ENCODE measurements around the gene GSTO2. TPM values are rescaled to one million over a fixed set of nuclear protein-coding genes. Genes with fewer than 3 reads are reported as not detected.
"Not testable (repeated sequence)": the region's sequence is repeated elsewhere in the genome, so short reads cannot be mapped to it uniquely, and the experiment has no call there.

The GSTO2 gene
- total and polyA plus RNA-seq, 2 donors (not counting 1 experiment from before 2014, with no cell fraction given), result 2.9 to 3.1 TPM

GRCh38 chr10:104247513-104248146 lies 21.4 kb upstream of the GSTO2 start:
- Histone ChIP-seq H2AFZ (ENCODE audit: low read length) (no peak overlapping the region), H3K36me3 (ENCODE audit: control insufficient read depth, insufficient read depth, low read length) (no peaks in the 10 kb centered on the region)

GRCh38 chr10:104248931-104249330 lies 20.1 kb upstream of the GSTO2 start:
- H3K9me3 ChIP-seq (ENCODE audit: control insufficient read depth, insufficient read depth, low read depth, low read length); H3K4me1 ChIP-seq (ENCODE audit: control insufficient read depth, extremely low read depth, insufficient read depth, low read length); DNase-seq (ENCODE audit: low read depth in 2 of 2); H3K4me3 ChIP-seq (replicated peaks in 1 of 4; ENCODE audit: control extremely low read depth in 1 of 4, insufficient read depth in 1 of 4, low read depth in 3 of 4, low read length in 4 of 4); H3K27me3 ChIP-seq (ENCODE audit: control insufficient read depth, insufficient read depth, low read length); H3K36me3 ChIP-seq (ENCODE audit: control insufficient read depth, insufficient read depth, low read length); H3K79me2 ChIP-seq (ENCODE audit: control insufficient read depth, insufficient read depth, low read length); H2AFZ ChIP-seq (ENCODE audit: low read length); H3K27ac ChIP-seq (ENCODE audit: insufficient read depth, low read length); H3K9ac ChIP-seq (ENCODE audit: insufficient read depth, low read length); H3K4me2 ChIP-seq (ENCODE audit: extremely low read depth, insufficient read depth, low read length); H4K20me1 ChIP-seq (ENCODE audit: control insufficient read depth, extremely low read depth, insufficient read depth, low read length): not testable (repeated sequence)

More at GRCh38 chr10:104247513-104248146, 21.4 kb upstream of the GSTO2 start:
- peak in 1 of 2 donors; percentile 4 for DNase-seq (ENCODE audit: low read depth in 2 of 2)
- no peaks in the 10 kb centered on the region for H3K27me3 ChIP-seq (ENCODE audit: control insufficient read depth, insufficient read depth, low read length)
- no peak overlapping the region for H3K27ac ChIP-seq (ENCODE audit: insufficient read depth, low read length)
- no peak overlapping the region for H3K4me3 ChIP-seq (replicated peaks in 1 of 4; ENCODE audit: control extremely low read depth in 1 of 4, insufficient read depth in 1 of 4, low read depth in 3 of 4, low read length in 4 of 4)
- TF ChIP-seq CTCF (conservative IDR thresholded peaks at IDR 0.05 in 1 of 2, IDR thresholded peaks at IDR 0.05 in 1 of 2; ENCODE audit: low read depth in 1 of 2, low read length in 2 of 2) (no peak), EZH2 (IDR thresholded peaks at IDR 0.05; ENCODE audit: low read length, missing control alignments) (no peak)
- no peaks in the 10 kb centered on the region for H3K79me2 ChIP-seq (ENCODE audit: control insufficient read depth, insufficient read depth, low read length)
- H4K20me1 ChIP-seq (ENCODE audit: control insufficient read depth, extremely low read depth, insufficient read depth, low read length), result no peaks in the 10 kb centered on the region
- no peak overlapping the region for H3K4me2 ChIP-seq (ENCODE audit: extremely low read depth, insufficient read depth, low read length)
- H3K9me3 ChIP-seq (ENCODE audit: control insufficient read depth, insufficient read depth, low read depth, low read length), result no peaks in the 10 kb centered on the region
- no peak overlapping the region for H3K9ac ChIP-seq (ENCODE audit: insufficient read depth, low read length)
- H3K4me1 ChIP-seq (ENCODE audit: control insufficient read depth, extremely low read depth, insufficient read depth, low read length), result no peaks in the 10 kb centered on the region

- Histone ChIP-seq H3K27ac (ENCODE audit: insufficient read depth, low read length) (no peak overlapping the region), H3K9me3 (ENCODE audit: control insufficient read depth, insufficient read depth, low read depth, low read length) (no peaks in the 10 kb centered on the region), H3K27me3 (ENCODE audit: control insufficient read depth, insufficient read depth, low read length) (no peaks in the 10 kb centered on the region), H3K4me2 (ENCODE audit: extremely low read depth, insufficient read depth, low read length) (no peak overlapping the region), H4K20me1 (ENCODE audit: control insufficient read depth, extremely low read depth, insufficient read depth, low read length) (no peaks in the 10 kb centered on the region), H3K36me3 (ENCODE audit: control insufficient read depth, insufficient read depth, low read length) (no peaks in the 10 kb centered on the region), H3K9ac (ENCODE audit: insufficient read depth, low read length) (no peak overlapping the region), H3K4me1 (ENCODE audit: control insufficient read depth, extremely low read depth, insufficient read depth, low read length) (peaks cover 5% of the 10 kb centered on the region), H3K4me3 (replicated peaks in 1 of 4; ENCODE audit: control extremely low read depth in 1 of 4, insufficient read depth in 1 of 4, low read depth in 3 of 4, low read length in 4 of 4) (no peak overlapping the region), H3K79me2 (ENCODE audit: control insufficient read depth, insufficient read depth, low read length) (peaks cover 12% of the 10 kb centered on the region), H2AFZ (ENCODE audit: low read length) (no peak overlapping the region)
- DNase-seq (ENCODE audit: low read depth in 2 of 2), result no peak
- TF ChIP-seq CTCF (conservative IDR thresholded peaks at IDR 0.05 in 1 of 2, IDR thresholded peaks at IDR 0.05 in 1 of 2; ENCODE audit: low read depth in 1 of 2, low read length in 2 of 2), result no peak
- TF ChIP-seq EZH2 (IDR thresholded peaks at IDR 0.05; ENCODE audit: low read length, missing control alignments), result no peak
Measured at GRCh38 chr10:104250371-104250770, 18.6 kb upstream of the GSTO2 start.

All from fibroblast of lung (primary cell).